GM23338 (cell line): ENCODE results near the gene CPSF4. TPM values are rescaled to one million over a fixed set of nuclear protein-coding genes. Genes with fewer than 3 reads are reported as not detected.
"Not testable (repeated sequence)": the region's sequence is repeated elsewhere in the genome, so short reads cannot be mapped to it uniquely, and the experiment has no call there.

ENCODE experiments used
- ATAC-seq: fragments of 200-7000 bp; cut with Tn5 transposase; 3 replicates; pipeline ENCODE4 v1.9.1; 2020
- DNase-seq: peaks from one replicate; pipeline ENCODE4 v3.0.0-alpha.2; 2015; ENCODE audit warnings: low spot score
- H2AFZ ChIP-seq: fragments of 200-600 bp; sonication (generic); 2 replicates; pipeline ENCODE4 v1.8.0; 2016; ENCODE audit warnings: antibody characterized with exemption, mild to moderate bottlenecking, moderate library complexity
- H3F3A ChIP-seq: fragments of 200-600 bp; sonication (generic); replicated peaks from 2 replicates; pipeline ENCODE4 v1.8.0; 2017; ENCODE audit warnings: antibody characterized with exemption, mixed run types, low read depth
- H3K27ac ChIP-seq: fragments of 200-600 bp; sonication (generic); 2 replicates; pipeline ENCODE4 v1.6.1; 2016; ENCODE audit warnings: low read depth
- H3K27me3 ChIP-seq: fragments of 200-600 bp; sonication (generic); 2 replicates; pipeline ENCODE4 v1.8.0; 2016; ENCODE audit warnings: mild to moderate bottlenecking, mixed run types, moderate library complexity; ENCODE audit not compliant: insufficient read depth
- H3K36me3 ChIP-seq: fragments of 200-600 bp; sonication (generic); 2 replicates; pipeline ENCODE4 v1.8.0; 2016; ENCODE audit warnings: mild to moderate bottlenecking; ENCODE audit not compliant: insufficient read depth
- H3K4me1 ChIP-seq: fragments of 200-600 bp; sonication (generic); 2 replicates; pipeline ENCODE4 v1.8.0; 2016; ENCODE audit warnings: mild to moderate bottlenecking, moderate library complexity; ENCODE audit not compliant: insufficient read depth
- H3K4me2 ChIP-seq: fragments of 200-600 bp; sonication (generic); 2 replicates; pipeline ENCODE4 v1.7.1; 2017; ENCODE audit warnings: mixed run types
- H3K4me3 ChIP-seq: fragments of 200-600 bp; sonication (generic); 2 replicates; pipeline ENCODE4 v1.6.1; 2016; ENCODE audit warnings: mixed run types
- H3K79me2 ChIP-seq: fragments of 200-600 bp; sonication (generic); replicated peaks from 2 replicates; pipeline ENCODE4 v1.8.0; 2017; ENCODE audit warnings: mild to moderate bottlenecking; ENCODE audit not compliant: insufficient read depth
- H3K9me2 ChIP-seq: fragments of 200-600 bp; sonication (generic); 2 replicates; pipeline ENCODE4 v1.8.0; 2017; ENCODE audit not compliant: insufficient read depth
- H4K20me1 ChIP-seq: fragments of 200-600 bp; sonication (generic); replicated peaks from 2 replicates; pipeline ENCODE4 v1.8.0; 2017; ENCODE audit warnings: mild to moderate bottlenecking; ENCODE audit not compliant: insufficient read depth
- H3K27ac Mint-ChIP-seq: 2 replicates; pipeline ENCODE4 v1.8.0; 2020; ENCODE audit warnings: inconsistent platforms, mild to moderate bottlenecking, moderate library complexity, mixed read lengths
- H3K27me3 Mint-ChIP-seq: 3 replicates; pipeline ENCODE4 v1.8.0; 2022; ENCODE audit warnings: low read depth, mild to moderate bottlenecking, moderate library complexity, mixed read lengths, inconsistent platforms; ENCODE audit not compliant: insufficient read depth, poor library complexity
- H3K36me3 Mint-ChIP-seq: 3 replicates; pipeline ENCODE4 v1.8.0; 2021; ENCODE audit warnings: low read depth, mild to moderate bottlenecking, inconsistent platforms, moderate library complexity, mixed read lengths
- H3K4me1 Mint-ChIP-seq: 3 replicates; pipeline ENCODE4 v1.8.0; 2020; ENCODE audit warnings: mild to moderate bottlenecking, inconsistent platforms, mixed read lengths
- H3K4me3 Mint-ChIP-seq: 3 replicates; pipeline ENCODE4 v1.8.0; 2021; ENCODE audit warnings: moderate library complexity, mild to moderate bottlenecking, inconsistent platforms, mixed read lengths
- H3K9me3 Mint-ChIP-seq: 3 replicates; pipeline ENCODE4 v1.8.0; 2020; ENCODE audit warnings: moderate library complexity, mild to moderate bottlenecking, inconsistent platforms, mixed read lengths
- EZH2 ChIP-seq: fragments of 200-600 bp; sonication (generic); IDR thresholded peaks from one replicate; pipeline ENCODE4 v1.8.0; 2017; ENCODE audit warnings: antibody characterized with exemption, mild to moderate bottlenecking, low read depth; ENCODE audit not compliant: unreplicated experiment
- POLR2AphosphoS5 ChIP-seq: IDR thresholded peaks from 2 replicates; pipeline ENCODE4 v1.6.1; 2016; ENCODE audit warnings: antibody characterized with exemption, low read depth
- polyA plus RNA-seq: library from polyadenylated mRNA; unstranded; fragments of >200 nt; fragmentation: Nextera tagmentation; extraction: Ambion mirVana; gene quantifications from 2 replicates; pipeline ENCODE4 v1.2.1, GENCODE V29; 2016
- total RNA-seq: library from RNA; depleted of rRNA; stranded (reverse); fragments of >200 nt; shearing (Covaris generic); gene quantifications from 2 replicates; pipeline ENCODE4 v1.2.3, GENCODE V29; 2014
- TF ChIP-seq, protein P1 (sequence below), 2 experiments: fragments of 200-600 bp in 1 of 2; sonication (generic) in 1 of 2; conservative IDR thresholded peaks; 2 replicates each; pipeline versions ENCODE4 v1.5.1 to v1.6.1; 2016 to 2017; ENCODE audit warnings: antibody characterized with exemption in 2 of 2, low read depth in 2 of 2, mild to moderate bottlenecking in 2 of 2, moderate library complexity in 1 of 2
- TF ChIP-seq, protein P2 (sequence below): fragments of 250-450 bp; sonication (Bioruptor Pico); IDR thresholded peaks from 2 replicates; pipeline ENCODE4 v1.5.0; 2020; ENCODE audit warnings: mild to moderate bottlenecking, moderate library complexity
- TF ChIP-seq, protein P3 (sequence below): IDR thresholded peaks from one replicate; pipeline ENCODE4 v1.6.1; 2018; ENCODE audit warnings: antibody characterized with exemption; ENCODE audit not compliant: unreplicated experiment

CPSF4 gene
- total and polyA plus RNA-seq, 2 experiments from 2014 or later = 34.3 to 93.2 TPM

DNA sequence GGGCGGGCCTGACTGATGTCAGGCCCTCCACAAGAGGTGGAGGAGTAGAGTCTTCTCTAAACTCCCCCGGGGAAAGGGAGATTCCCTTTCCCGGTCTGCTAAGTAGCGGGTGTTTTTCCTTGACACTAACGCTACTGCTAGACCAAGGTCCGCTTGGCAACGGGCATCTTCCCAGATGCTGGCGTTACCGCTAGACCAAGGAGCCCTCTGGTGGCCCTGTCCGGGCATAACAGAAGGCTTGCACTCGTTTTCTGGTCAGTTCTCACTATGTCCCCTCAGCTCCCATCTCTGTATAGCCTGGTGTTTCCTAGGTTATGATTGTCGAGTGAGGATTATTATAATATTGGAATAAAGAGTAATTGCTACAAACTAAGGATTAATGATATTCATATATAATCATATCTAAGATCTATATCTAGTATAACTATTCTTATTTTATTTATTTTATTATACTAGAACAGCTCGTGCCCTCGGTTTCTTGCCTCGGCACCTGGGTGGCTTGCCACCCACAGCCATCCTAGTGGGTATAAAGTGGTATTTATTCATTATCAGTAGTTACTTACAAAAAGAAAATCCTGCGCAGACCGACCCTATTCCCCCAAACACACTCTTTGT lies 23.1 kb upstream of the CPSF4 start:
- not testable (repeated sequence) for H3K9me3 Mint-ChIP-seq, H3K4me1 ChIP-seq, H3K27me3 ChIP-seq, H3K27me3 Mint-ChIP-seq, H3K4me2 ChIP-seq, H3K4me3 Mint-ChIP-seq, H3K79me2 ChIP-seq, H3K4me1 Mint-ChIP-seq, ATAC-seq, H2AFZ ChIP-seq, H3K4me3 ChIP-seq, H3K27ac ChIP-seq, H3K27ac Mint-ChIP-seq, H3K9me2 ChIP-seq
- H3K36me3 Mint-ChIP-seq = peaks cover 94% of the 10 kb centered on the region
- H4K20me1 ChIP-seq = peaks cover 37% of the 10 kb centered on the region
- peaks cover 33% of the 10 kb centered on the region for H3F3A ChIP-seq
- peaks cover 66% of the 10 kb centered on the region for H3K36me3 ChIP-seq
- TF ChIP-seq, protein P1, sequence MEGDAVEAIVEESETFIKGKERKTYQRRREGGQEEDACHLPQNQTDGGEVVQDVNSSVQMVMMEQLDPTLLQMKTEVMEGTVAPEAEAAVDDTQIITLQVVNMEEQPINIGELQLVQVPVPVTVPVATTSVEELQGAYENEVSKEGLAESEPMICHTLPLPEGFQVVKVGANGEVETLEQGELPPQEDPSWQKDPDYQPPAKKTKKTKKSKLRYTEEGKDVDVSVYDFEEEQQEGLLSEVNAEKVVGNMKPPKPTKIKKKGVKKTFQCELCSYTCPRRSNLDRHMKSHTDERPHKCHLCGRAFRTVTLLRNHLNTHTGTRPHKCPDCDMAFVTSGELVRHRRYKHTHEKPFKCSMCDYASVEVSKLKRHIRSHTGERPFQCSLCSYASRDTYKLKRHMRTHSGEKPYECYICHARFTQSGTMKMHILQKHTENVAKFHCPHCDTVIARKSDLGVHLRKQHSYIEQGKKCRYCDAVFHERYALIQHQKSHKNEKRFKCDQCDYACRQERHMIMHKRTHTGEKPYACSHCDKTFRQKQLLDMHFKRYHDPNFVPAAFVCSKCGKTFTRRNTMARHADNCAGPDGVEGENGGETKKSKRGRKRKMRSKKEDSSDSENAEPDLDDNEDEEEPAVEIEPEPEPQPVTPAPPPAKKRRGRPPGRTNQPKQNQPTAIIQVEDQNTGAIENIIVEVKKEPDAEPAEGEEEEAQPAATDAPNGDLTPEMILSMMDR (conservative IDR thresholded peaks at IDR 0.05; ENCODE audit: low read depth in 2 of 2) = peak; percentile 65 to 68
- DNase-seq = peak; percentile 72

DNA sequence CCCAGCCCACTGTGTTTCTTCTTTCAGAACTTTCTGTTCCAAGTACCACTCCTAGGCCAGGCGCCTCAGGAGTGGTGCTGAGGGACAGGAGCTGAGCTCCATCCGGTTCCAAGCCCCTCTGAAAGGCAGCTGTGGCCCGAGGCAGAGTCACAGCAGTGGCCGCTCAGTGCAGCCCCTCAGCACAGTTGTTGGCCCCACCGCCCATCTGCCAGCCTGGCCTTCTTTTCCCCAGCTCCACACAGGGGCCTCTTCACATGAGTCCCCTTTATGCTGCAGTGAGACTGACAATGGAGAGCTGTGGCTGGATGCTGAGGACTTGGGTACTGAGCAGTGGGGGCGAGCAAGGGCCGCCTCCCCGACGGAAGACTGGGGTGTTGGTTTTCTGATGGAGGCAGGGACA lies 20.5 kb upstream of the CPSF4 start:
- peaks cover 46% of the 10 kb centered on the region for H3K36me3 ChIP-seq

More for the DNA sequence above, 20.5 kb upstream of the CPSF4 start:
- ATAC-seq (no peak), DNase-seq (no peak)
- peaks cover 9% of the 10 kb centered on the region for H3K4me1 Mint-ChIP-seq
- H3K9me3 Mint-ChIP-seq = no peaks in the 10 kb centered on the region; the same call in 2 of the 3 replicates
- Histone ChIP-seq H4K20me1 (peaks cover 19% of the 10 kb centered on the region; the same call in 1 of the 2 replicates), H2AFZ (no peak overlapping the region), H3K27ac (no peak overlapping the region), H3F3A (peaks cover 29% of the 10 kb centered on the region), H3K79me2 (no peaks in the 10 kb centered on the region; the same call in 1 of the 2 replicates), H3K27me3 (no peaks in the 10 kb centered on the region), H3K4me1 (peaks cover 8% of the 10 kb centered on the region), H3K4me2 (no peak overlapping the region), H3K9me2 (no peaks in the 10 kb centered on the region), H3K4me3 (no peak overlapping the region)
- TF ChIP-seq, protein P2, sequence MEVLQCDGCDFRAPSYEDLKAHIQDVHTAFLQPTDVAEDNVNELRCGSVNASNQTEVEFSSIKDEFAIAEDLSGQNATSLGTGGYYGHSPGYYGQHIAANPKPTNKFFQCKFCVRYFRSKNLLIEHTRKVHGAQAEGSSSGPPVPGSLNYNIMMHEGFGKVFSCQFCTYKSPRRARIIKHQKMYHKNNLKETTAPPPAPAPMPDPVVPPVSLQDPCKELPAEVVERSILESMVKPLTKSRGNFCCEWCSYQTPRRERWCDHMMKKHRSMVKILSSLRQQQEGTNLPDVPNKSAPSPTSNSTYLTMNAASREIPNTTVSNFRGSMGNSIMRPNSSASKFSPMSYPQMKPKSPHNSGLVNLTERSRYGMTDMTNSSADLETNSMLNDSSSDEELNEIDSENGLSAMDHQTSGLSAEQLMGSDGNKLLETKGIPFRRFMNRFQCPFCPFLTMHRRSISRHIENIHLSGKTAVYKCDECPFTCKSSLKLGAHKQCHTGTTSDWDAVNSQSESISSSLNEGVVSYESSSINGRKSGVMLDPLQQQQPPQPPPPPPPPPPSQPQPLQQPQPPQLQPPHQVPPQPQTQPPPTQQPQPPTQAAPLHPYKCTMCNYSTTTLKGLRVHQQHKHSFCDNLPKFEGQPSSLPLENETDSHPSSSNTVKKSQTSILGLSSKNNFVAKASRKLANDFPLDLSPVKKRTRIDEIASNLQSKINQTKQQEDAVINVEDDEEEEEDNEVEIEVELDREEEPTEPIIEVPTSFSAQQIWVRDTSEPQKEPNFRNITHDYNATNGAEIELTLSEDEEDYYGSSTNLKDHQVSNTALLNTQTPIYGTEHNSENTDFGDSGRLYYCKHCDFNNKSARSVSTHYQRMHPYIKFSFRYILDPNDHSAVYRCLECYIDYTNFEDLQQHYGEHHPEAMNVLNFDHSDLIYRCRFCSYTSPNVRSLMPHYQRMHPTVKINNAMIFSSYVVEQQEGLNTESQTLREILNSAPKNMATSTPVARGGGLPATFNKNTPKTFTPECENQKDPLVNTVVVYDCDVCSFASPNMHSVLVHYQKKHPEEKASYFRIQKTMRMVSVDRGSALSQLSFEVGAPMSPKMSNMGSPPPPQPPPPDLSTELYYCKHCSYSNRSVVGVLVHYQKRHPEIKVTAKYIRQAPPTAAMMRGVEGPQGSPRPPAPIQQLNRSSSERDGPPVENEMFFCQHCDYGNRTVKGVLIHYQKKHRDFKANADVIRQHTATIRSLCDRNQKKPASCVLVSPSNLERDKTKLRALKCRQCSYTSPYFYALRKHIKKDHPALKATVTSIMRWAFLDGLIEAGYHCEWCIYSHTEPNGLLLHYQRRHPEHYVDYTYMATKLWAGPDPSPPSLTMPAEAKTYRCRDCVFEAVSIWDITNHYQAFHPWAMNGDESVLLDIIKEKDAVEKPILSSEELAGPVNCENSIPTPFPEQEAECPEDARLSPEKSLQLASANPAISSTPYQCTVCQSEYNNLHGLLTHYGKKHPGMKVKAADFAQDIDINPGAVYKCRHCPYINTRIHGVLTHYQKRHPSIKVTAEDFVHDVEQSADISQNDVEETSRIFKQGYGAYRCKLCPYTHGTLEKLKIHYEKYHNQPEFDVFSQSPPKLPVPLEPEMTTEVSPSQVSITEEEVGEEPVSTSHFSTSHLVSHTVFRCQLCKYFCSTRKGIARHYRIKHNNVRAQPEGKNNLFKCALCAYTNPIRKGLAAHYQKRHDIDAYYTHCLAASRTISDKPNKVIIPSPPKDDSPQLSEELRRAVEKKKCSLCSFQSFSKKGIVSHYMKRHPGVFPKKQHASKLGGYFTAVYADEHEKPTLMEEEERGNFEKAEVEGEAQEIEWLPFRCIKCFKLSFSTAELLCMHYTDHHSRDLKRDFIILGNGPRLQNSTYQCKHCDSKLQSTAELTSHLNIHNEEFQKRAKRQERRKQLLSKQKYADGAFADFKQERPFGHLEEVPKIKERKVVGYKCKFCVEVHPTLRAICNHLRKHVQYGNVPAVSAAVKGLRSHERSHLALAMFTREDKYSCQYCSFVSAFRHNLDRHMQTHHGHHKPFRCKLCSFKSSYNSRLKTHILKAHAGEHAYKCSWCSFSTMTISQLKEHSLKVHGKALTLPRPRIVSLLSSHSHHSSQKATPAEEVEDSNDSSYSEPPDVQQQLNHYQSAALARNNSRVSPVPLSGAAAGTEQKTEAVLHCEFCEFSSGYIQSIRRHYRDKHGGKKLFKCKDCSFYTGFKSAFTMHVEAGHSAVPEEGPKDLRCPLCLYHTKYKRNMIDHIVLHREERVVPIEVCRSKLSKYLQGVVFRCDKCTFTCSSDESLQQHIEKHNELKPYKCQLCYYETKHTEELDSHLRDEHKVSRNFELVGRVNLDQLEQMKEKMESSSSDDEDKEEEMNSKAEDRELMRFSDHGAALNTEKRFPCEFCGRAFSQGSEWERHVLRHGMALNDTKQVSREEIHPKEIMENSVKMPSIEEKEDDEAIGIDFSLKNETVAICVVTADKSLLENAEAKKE (CRISPR knock-in tag) = no peak
- TF ChIP-seq EZH2 = no peak
- TF ChIP-seq, protein P3, sequence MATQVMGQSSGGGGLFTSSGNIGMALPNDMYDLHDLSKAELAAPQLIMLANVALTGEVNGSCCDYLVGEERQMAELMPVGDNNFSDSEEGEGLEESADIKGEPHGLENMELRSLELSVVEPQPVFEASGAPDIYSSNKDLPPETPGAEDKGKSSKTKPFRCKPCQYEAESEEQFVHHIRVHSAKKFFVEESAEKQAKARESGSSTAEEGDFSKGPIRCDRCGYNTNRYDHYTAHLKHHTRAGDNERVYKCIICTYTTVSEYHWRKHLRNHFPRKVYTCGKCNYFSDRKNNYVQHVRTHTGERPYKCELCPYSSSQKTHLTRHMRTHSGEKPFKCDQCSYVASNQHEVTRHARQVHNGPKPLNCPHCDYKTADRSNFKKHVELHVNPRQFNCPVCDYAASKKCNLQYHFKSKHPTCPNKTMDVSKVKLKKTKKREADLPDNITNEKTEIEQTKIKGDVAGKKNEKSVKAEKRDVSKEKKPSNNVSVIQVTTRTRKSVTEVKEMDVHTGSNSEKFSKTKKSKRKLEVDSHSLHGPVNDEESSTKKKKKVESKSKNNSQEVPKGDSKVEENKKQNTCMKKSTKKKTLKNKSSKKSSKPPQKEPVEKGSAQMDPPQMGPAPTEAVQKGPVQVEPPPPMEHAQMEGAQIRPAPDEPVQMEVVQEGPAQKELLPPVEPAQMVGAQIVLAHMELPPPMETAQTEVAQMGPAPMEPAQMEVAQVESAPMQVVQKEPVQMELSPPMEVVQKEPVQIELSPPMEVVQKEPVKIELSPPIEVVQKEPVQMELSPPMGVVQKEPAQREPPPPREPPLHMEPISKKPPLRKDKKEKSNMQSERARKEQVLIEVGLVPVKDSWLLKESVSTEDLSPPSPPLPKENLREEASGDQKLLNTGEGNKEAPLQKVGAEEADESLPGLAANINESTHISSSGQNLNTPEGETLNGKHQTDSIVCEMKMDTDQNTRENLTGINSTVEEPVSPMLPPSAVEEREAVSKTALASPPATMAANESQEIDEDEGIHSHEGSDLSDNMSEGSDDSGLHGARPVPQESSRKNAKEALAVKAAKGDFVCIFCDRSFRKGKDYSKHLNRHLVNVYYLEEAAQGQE = no peak
- no peak for TF ChIP-seq POLR2AphosphoS5
- H3K4me3 Mint-ChIP-seq = no peak overlapping the region
- H3K27me3 Mint-ChIP-seq = peaks cover 15% of the 10 kb centered on the region
- H3K36me3 Mint-ChIP-seq = peaks cover 88% of the 10 kb centered on the region
- no peak overlapping the region for H3K27ac Mint-ChIP-seq
